Effector CD8-positive, alpha-beta T cell (primary cell): ENCODE data around the gene SPOCK3.
"Not testable (repeated sequence)": the region's sequence is repeated elsewhere in the genome, so short reads cannot be mapped to it uniquely, and the experiment has no call there.

Experiments
- DNase-seq: peaks from one replicate; lab custom pipeline; 2025; lab: John Stamatoyannopoulos, UW

Gene SPOCK3

GRCh38 chr4:166957451-166957850, 276.8 kb downstream of the SPOCK3 start:
- DNase-seq: no peak

- no peak for DNase-seq
Observed at GRCh38 chr4:166956484-166956883, 277.8 kb downstream of the SPOCK3 start.

GRCh38 chr4:166941629-166942028, 292.7 kb downstream of the SPOCK3 start:
- DNase-seq: no peak

DNA sequence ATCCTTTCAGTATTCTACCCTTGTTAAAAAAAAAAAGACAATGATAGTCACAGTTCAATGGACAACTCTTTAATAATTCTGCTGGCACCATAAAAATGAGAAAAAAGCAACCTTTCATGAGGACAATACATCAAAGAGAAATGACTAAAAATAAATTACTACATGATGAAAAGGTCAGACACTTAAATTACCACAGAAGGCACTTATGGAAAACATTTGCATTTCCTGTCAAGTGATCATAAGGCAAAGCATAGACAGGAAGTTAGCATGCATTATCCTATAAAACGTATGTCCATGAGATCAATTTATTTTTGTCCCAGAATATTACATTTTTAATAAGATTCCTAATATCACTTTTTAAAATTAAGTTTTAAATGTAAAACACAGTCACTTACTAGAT, 303.8 kb downstream of the SPOCK3 start:
- no peak for DNase-seq

DNA sequence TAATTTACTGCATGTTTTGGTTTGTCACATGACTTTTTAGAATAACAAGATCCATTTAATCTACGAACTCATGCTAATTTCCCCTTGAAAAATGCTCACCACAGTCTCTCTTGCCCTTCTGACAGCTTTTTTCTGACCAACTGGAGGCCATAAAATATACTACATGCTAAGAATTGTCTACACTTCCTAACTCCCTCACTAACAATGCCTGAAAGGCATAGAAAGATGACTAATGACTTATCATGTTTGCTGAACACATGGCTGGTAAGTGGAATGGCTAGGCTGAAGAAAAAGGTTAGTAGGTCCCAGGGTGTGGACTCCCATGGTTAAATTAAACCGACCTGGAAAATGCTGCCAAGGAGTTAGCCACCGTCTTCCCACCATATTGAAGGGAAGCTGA, 309.9 kb downstream of the SPOCK3 start:
- DNase-seq: no peak

DNA sequence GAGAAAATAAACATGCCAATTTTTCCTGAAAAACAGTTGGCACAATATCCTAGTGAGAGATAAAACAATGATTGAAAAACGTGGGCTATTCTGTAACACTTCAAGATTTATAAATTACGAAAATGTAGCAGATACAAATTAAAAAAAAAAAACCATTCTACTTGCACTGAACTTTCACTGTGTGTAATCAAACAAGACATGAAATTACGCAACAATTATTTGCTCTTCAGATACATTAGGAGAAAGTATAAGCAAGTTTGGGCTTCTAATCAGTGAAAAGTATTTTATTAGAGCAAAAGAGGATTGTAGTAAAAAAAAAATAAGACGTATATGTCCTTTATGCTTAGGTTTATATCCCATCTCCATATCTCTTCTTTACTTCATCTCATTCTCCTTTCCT, 320.4 kb downstream of the SPOCK3 start:
- no peak for DNase-seq

DNA sequence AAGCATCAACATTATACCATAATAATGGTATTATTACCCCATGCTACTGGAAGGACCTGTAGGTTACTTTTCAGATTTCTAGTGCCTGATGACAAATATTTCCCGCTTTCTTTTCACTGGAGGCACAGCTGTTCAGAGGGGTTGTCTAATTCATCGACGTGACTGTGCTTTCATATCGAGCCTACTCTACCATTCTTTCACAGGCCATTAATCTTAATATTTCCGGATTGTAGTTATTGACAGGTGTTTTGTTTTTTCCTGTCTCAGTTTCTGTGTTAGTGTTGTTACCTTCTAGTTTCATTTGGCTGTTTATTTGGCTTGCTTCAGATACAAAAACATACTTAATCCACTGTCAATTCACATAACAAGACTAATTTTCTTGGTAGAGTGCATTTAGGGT, 330.9 kb downstream of the SPOCK3 start:
- no peak for DNase-seq

GRCh38 chr4:166902941-166903340, 331.4 kb downstream of the SPOCK3 start:
- no peak for DNase-seq

GRCh38 chr4:166896254-166896653, 338.0 kb downstream of the SPOCK3 start:
- no peak for DNase-seq

GRCh38 chr4:166895771-166896170, 338.5 kb downstream of the SPOCK3 start:
- no peak for DNase-seq

GRCh38 chr4:166887457-166887856, 346.8 kb downstream of the SPOCK3 start:
- no peak for DNase-seq

DNA sequence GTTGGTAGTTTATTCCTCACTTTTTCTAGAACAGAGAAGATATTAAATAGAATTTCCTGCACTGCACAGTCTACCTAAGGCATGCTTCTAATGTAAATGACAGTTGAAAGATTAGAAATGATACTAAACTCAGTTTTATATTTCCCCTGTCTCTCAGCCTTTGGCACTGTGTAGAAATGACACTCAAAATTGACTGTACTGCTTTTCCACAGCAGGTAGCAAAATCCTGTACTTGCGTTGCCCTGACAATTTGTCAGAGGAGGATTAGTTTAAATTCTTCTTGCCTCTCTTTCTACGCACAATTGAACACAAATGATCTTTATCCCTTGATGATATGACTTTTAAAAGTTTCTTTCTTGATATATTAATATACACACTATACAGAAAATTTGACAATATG, 347.6 kb downstream of the SPOCK3 start:
- no peak for DNase-seq

DNA sequence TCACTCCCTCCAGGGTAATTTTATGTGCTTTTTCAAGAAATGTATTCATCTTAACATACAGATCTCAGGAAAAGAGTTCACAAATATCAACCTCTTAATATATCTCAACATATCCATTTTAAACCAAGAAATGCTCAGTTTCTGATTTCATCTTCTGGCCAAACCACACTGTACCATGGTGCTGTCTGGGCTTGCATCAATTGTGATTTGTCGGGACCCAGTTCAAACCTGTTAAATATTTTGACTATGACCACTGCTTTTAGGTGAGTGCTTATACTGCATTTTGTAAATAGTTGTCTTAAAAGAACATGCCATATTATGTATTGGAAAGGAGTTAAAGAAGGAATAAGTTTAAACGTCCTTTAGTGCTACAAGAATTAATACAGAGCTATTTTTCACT, 352.1 kb downstream of the SPOCK3 start:
- DNase-seq: no peak

DNA sequence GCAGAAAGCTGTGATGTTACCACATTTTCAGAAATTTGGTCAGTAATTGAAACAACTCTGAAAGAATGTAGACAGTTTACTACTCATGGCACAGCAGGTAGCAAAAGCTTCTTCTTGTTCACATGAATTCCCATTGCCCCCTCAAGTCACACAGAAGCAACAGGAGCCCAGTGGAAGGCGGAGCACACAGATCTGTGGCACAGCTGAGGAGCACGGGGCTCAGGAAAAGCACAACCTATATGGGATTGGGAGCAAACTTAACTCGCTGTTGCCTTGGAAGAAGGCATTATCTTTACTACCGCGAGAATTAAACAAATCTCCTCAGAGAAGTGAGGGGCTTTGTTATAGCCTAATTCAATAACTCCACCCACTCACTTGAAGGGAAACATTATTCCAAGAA, 358.5 kb downstream of the SPOCK3 start:
- no peak for DNase-seq

DNA sequence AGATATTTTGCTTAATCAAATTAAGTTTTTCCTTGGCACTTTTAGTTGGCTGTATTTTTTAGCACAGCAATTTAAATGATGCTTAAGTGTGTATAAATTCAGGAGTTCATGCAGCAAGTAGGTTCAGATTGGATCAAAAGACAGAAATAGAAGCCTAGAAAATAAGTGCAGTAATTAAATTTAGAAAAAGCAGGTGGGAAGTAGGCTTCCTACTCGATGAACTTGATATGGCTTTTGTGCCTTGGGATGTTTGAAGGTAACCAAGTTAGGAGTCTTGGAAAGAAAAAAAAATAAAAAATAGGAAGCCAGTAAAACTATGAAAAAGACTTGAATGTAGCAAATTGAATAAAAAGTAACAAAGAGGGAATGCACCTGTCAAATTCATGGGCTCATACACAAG, 372.3 kb downstream of the SPOCK3 start:
- no peak for DNase-seq

DNA sequence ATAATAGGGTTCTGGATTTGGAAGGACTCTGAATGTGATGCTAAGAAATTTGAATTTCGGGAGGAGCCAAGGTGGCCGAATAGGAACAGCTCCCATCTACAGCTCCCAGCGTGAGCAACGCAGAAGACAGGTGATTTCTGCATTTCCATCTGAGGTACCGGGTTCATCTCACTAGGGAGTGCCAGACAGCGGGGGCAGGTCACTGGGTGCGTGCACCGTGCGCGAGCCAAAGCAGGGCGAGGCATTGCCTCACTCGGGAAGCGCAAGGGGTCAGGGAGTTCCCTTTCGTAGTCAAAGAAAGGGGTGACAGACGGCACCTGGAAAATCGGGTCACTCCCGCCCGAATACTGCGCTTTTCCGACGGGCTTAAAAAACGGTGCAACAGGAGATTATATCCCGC, 383.9 kb downstream of the SPOCK3 start:
- not testable (repeated sequence) for DNase-seq

GRCh38 chr4:166846939-166847338, 387.4 kb downstream of the SPOCK3 start:
- DNase-seq: no peak

DNA sequence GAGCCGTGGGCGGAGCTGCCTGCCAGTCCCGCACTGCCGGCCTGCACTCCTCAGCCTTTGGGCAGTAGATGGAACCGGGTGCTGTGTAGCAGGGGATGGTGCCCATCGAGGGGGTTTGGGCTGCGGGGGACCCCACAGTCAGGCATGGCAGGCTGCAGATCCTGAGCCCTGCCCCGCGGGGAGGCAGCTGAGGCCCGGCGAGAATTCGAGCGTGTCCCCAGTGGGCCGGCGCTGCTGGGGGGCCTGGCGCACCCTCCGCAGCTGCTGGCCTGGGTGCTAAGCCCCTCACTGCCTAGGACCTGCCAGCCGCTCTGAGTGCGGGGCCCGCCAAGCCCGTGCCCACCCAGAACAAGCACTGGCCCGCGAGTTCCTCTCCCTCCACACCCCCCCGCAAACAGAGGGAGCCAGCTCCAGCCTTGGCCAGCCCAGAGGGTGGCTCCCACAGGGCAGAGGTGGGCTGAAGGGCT, 391.5 kb downstream of the SPOCK3 start:
- no peak for DNase-seq

DNA sequence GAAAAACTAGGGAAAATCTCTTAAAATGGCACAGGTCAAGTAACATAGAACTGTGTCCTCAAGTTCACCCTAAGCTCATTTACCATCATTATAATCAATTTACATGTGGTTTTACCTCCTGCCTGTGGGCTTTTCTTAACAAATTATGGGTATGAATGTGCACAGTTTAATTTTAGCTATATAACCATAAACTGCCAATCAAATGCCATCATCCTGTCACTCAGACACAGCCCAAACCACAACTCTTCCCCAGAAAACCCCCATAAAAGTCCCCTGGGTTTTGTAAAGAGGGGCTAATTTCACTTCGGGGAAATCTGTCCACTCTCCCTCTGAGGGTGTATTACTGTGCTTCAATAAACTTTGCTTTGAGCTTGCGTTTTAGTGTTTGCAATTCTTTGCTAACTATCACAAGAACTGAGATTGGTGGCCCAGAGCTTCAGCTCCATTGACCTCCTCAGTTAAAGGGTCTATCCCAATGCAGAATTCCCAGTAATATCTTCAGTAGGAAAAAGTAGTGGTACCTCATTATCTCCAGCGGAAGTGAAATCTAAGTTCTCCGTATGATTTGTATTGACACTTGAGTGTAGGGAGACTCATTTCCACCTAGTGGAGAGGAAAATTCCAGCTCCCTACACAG, 394.6 kb downstream of the SPOCK3 start:
- no peak for DNase-seq

DNA sequence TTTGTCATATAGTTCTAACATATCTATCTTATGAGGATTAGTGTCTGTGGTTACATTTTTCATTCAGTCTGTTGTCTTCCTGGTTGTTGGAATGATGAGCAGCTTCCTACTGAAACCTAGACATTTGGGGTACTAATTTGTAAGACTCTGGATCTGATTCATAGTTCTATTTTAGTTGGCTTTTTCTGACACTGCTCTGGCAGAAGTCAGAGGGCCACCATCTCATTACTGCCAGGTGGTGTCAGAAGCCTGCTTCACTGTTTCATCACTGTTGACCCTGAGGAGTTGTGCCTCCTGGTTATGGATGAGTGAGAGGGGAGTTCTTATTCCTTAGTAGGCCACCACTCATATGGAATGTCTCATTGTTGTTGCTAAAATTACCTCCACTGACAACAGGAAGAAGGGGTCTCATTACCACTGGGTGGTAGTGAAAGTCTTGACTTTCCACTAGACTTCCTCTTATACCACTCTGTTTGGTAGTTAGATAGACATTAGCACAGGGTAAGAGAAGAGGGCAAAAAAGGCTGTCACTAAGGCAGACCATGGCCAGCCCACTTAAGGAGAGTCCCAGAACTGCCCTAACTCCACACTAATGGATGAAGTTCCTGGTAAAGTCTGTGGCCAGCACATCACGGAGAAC, 395.2 kb downstream of the SPOCK3 start:
- no peak for DNase-seq

DNA sequence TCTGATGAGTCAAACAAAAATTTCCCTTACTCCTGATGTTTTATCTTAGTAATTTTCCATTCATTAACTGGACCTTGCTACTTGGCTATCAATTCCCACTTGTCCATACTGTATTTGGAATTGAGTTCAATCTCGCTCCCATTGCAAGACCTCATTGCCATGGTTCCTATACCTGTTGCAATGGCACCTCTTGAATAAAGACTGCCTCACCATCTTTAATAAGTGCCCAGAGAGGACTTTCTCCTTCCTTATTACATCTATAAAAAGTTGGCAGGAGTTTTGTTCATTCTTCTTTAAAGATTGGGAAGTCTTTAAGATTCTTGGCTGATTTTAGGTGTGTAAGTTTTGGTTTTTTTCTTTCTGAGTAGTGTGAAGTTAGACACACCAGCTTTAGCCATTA, 397.4 kb downstream of the SPOCK3 start:
- no peak for DNase-seq

DNA sequence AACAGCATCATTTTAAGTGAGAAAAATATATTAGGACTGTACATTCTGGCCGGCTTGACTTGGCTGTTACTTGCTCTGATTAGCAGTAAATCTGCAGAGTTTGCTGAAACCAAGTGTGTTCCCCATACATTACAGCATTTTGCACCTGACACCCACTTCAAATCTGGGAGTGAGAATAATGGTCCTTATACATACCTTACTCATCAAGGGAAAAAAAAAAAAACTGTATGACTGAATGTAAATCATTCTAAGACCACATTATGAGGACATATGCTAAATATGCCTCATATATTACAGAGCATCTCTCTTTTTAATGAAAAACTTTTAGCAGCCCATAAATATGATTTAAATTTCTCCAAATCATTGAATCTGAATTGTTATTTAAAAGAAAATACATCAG, 406.7 kb downstream of the SPOCK3 start:
- DNase-seq: no peak

DNA sequence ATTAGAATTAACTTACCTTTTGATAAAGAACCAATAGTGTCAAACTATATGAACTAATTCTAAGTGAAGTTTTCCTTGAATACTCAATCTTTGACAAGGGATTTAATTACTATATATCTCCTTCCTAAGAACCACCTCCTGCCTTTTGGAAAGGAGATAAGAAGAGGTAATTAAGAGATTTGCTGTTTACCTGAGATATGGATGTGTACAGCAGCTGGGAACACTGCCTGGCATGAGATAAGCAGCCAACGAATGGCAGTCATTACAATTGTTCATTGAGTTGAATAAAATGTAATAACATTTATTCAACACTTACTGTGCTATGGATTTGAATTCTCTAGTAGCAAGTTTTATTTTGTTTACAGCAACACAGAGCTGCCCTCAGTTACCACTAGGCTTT, 407.1 kb downstream of the SPOCK3 start:
- DNase-seq: no peak

- DNase-seq: no peak
Observed at GRCh38 chr4:166823848-166824247, 410.4 kb downstream of the SPOCK3 start.
